Measurements from ENCODE around the gene VAV3. TPM values are rescaled to one million over a fixed set of nuclear protein-coding genes. Genes with fewer than 3 reads are reported as not detected.

The VAV3 gene
- total and polyA plus RNA-seq, 2 of the 13 experiments (the other 11 are each of a cell fraction or from before 2014, with no cell fraction given): 15.9 to 29.8 TPM

DNA sequence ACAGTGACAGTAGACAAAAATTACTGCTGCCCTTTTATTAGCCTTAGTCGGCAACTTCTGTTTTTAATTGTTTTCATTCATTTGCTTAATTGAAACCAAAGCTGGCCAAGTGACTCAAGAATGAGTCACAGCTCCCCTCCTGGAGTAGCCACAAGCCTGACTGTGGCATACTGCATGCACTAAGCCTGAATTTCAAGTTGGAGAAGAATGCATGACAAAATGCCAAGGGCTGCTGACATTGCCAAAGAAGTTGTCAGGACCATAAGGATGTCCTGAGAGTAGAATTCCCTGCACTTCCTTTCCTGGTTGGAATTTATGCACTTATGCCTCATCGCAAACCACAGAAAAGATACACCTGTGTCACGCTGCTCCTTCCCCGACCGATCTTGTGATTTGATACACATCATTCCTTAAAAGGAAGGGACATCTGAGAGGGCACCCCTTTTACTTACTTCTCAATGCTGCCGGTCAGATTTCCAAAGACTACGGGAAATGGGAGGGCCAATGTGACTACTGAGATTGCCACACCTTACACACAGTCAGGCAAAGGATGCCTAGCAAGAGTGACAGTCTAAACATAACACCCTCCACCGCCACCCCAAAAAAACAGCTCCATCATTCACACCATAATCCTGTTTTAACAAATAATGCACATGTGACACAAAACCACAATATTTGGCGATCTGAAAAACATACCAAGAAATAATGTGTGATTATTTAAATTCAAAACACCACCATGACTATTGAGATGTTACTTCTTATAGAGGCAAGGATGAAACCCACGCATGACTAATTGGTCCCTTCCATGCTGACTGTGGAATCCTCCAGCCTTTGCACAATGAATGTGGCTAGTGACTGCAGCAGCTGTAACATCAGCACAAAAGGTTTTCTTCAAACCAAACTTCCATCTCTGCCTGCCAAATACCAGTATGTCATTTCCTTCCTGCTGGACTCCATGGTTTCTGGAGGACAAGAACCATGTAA, 28.2 kb downstream of the VAV3 start:
- intact Hi-C loops (cut with micrococcal nuclease; ENCODE audit: unreplicated experiment): no loop called here

More for the DNA sequence above, 28.2 kb downstream of the VAV3 start:
- CTCF ChIA-PET (ENCODE audit: low intra/inter-chr PET ratio, low total read pairs): no interaction called here
- H3K4me3 ChIP-seq (replicated peaks in 1 of 3; ENCODE audit: insufficient read depth in 1 of 3, low read depth in 2 of 3, low read length in 3 of 3): no peak overlapping the region
- TF ChIP-seq JARID2 (CRISPR knock-in tag; IDR thresholded peaks at IDR 0.05; ENCODE audit: insufficient replicate concordance): no peak
- TF ChIP-seq NFE2L1 (CRISPR knock-in tag; IDR thresholded peaks at IDR 0.05; ENCODE audit: borderline replicate concordance): no peak
- TF ChIP-seq, protein P1, sequence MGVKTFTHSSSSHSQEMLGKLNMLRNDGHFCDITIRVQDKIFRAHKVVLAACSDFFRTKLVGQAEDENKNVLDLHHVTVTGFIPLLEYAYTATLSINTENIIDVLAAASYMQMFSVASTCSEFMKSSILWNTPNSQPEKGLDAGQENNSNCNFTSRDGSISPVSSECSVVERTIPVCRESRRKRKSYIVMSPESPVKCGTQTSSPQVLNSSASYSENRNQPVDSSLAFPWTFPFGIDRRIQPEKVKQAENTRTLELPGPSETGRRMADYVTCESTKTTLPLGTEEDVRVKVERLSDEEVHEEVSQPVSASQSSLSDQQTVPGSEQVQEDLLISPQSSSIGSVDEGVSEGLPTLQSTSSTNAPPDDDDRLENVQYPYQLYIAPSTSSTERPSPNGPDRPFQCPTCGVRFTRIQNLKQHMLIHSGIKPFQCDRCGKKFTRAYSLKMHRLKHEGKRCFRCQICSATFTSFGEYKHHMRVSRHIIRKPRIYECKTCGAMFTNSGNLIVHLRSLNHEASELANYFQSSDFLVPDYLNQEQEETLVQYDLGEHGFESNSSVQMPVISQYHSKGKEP (CRISPR knock-in tag; IDR thresholded peaks at IDR 0.05): no peak
- TF ChIP-seq EED (CRISPR knock-in tag; IDR thresholded peaks at IDR 0.05): no peak
- TF ChIP-seq, protein P2, sequence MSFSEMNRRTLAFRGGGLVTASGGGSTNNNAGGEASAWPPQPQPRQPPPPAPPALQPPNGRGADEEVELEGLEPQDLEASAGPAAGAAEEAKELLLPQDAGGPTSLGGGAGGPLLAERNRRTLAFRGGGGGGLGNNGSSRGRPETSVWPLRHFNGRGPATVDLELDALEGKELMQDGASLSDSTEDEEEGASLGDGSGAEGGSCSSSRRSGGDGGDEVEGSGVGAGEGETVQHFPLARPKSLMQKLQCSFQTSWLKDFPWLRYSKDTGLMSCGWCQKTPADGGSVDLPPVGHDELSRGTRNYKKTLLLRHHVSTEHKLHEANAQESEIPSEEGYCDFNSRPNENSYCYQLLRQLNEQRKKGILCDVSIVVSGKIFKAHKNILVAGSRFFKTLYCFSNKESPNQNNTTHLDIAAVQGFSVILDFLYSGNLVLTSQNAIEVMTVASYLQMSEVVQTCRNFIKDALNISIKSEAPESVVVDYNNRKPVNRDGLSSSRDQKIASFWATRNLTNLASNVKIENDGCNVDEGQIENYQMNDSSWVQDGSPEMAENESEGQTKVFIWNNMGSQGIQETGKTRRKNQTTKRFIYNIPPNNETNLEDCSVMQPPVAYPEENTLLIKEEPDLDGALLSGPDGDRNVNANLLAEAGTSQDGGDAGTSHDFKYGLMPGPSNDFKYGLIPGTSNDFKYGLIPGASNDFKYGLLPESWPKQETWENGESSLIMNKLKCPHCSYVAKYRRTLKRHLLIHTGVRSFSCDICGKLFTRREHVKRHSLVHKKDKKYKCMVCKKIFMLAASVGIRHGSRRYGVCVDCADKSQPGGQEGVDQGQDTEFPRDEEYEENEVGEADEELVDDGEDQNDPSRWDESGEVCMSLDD (CRISPR knock-in tag; IDR thresholded peaks at IDR 0.05; ENCODE audit: borderline replicate concordance): no peak
- TF ChIP-seq SKI (IDR thresholded peaks at IDR 0.05; ENCODE audit: partially characterized antibody): no peak
- H3K4me1 ChIP-seq (ENCODE audit: insufficient read depth, low read length): no peaks in the 10 kb centered on the region
- H2AFZ ChIP-seq (ENCODE audit: low read length): no peak overlapping the region
- 37% methylated on average over 10 of the region's 10 CpGs for WGBS (ENCODE audit: low lambda C conversion rate)
- no peaks in the 10 kb centered on the region for H4K20me1 ChIP-seq (ENCODE audit: insufficient read depth, low read length)
- H3K79me2 ChIP-seq (ENCODE audit: insufficient read depth, low read length): no peaks in the 10 kb centered on the region
- no peaks in the 10 kb centered on the region for H3K9me3 ChIP-seq (ENCODE audit: low read length)
- in situ Hi-C loops (cut with HindIII; ENCODE audit: extremely low pct_ligation_motif_present, low pct_unique_long_range_greater_than_20kb): no loop called here
- H3K27me3 ChIP-seq (ENCODE audit: control insufficient read depth in 1 of 2, insufficient read depth in 2 of 2, low read length in 2 of 2): no peaks in the 10 kb centered on the region; a peak in 1 of 5 replicates
- BruUV-seq (replicated peaks): no TSS peak
- H3K4me2 ChIP-seq (ENCODE audit: low read depth, low read length): no peak overlapping the region
- no peak for FAIRE-seq
- H3K27ac ChIP-seq (ENCODE audit: extremely low read length, insufficient read depth, low read length): no peak overlapping the region
- H3K9ac ChIP-seq (ENCODE audit: insufficient read depth, low read depth, low read length): no peak overlapping the region
- DNase-seq (ENCODE audit: low spot score): no peak
- POLR2A ChIA-PET: no interaction called here
- no peaks in the 10 kb centered on the region for H3K36me3 ChIP-seq (replicated peaks in 1 of 2; ENCODE audit: control insufficient read depth in 1 of 2, insufficient read depth in 2 of 2, low read length in 2 of 2)
- no peak for ATAC-seq
